Left cardiac atrium (tissue), 4 donors: ENCODE results near the gene TBP. TPM values are rescaled to one million over a fixed set of nuclear protein-coding genes. Genes with fewer than 3 reads are reported as not detected.

Source experiments
- ATAC-seq, 2 donors: fragments of 200-7000 bp; cut with Tn5 transposase; one replicate each; pipeline ENCODE4 v1.9.1; 2020; ENCODE audit warnings: mild to moderate bottlenecking in 2 of 2, moderate library complexity in 2 of 2
- DNase-seq: peaks from one replicate; pipeline ENCODE4 v3.0.0-alpha.2; 2020
- intact Hi-C, 2 donors: fragments of 100-400 bp; cut with DNase I; formaldehyde crosslinking; loops; one replicate each; pipeline versions ENCODE4 v1.14.1 to v1.15.1; 2022 to 2023
- total RNA-seq, 2 donors: library from RNA; stranded (reverse); fragmentation: NEBNext Ultra II Directional; extraction: Animal tissue kit (Norgen Biotek cat#: 25700); gene quantifications; one replicate each; pipeline ENCODE4 v1.2.1, GENCODE V29; 2021
- donor health status: DM: no; HTN: yes; CAD: no.
- donor health status: DM: no; HTN: yes; CAD: no; lungs with severe emphysema.
- donor health status: DM: yes; HTN: yes; CAD: no.
- donor health status: Dilated cardiomyopathy.

Gene TBP
- total RNA-seq, 2 donors from 2014 or later: 8.8 to 9.7 TPM

DNA sequence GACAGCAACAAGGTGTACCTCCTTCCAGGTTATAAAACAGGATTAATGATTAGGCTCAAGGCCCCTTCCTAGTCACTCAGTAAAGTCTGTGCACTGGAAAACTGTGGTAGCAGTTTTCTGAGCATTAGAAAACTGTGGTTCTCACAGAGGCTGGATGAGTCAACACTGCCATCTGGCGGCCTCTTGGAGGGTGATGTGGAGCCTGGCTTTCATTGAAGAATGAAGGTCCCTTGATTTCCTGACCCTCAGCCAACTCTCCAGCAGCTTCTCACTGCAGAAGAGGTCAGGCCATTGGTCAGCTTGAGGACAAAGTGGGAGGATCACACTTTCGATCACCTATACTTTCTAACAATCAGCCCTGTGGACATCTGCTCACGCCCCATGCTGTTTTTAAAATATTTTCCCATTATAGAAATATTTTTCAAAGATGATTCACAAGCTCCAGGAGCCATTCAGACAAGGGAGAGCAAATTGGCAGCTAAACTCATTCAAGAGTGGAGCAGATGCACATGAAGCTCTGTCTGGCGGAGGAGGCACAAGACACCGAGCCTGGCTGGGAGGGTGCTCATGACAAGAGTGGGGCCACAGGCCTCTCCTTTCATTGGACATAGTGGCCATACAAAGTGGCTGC, 24.2 kb upstream of the TBP start:
- intact Hi-C loops: loop anchor here (1.0 to 10.0 kb wide), 6 partner anchors 233 to 1575 kb away; partner anchors contain the start of gene DLL1 (in 1 of the 2)
- DNase-seq: peak; percentile 82
- ATAC-seq: peak; percentile 87 to 89

GRCh38 chr6:170532867-170533488, 21.2 kb upstream of the TBP start:
- DNase-seq (no peak), ATAC-seq (no peak)
- intact Hi-C loops: loop anchor here in 1 of 2 donors (10.0 kb wide), 1 partner anchor 1578 kb away; no protein-coding TSS in a partner anchor

- intact Hi-C loops: loop anchor here in 1 of 2 donors (10.0 kb wide), 1 partner anchor 1579 kb away; no protein-coding TSS in a partner anchor
- no peak for DNase-seq
These were observed 20.4 kb upstream of the TBP start for GRCh38 chr6:170533792-170534191.

GRCh38 chr6:170535004-170535403, 19.2 kb upstream of the TBP start:
- DNase-seq: no peak
- intact Hi-C loops: loop anchor here in 1 of 2 donors (10.0 kb wide), 1 partner anchor 1580 kb away; no protein-coding TSS in a partner anchor
- ATAC-seq: no peak

More at GRCh38 chr6:170533792-170534191, 20.4 kb upstream of the TBP start:
- ATAC-seq: no peak

DNA sequence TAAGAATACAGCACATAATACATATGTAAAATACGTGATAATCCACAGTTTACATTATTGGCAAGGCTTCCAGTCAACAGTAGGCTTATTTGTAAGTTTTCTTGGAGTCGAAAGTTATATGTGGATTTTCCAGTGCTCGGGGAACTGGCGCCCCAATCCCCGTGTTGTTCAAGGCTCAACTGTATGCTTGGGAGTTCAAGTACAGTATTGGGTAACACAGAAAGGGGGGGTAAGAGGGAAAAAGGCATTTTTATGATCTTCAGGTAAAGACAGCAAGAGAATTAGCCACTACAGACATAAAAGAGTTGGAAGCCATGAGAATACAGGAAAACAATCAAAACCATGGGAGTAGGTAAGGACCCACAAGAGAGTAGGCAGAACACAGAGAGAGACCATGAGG, 17.5 kb upstream of the TBP start:
- intact Hi-C loops: loop anchor here in 1 of 2 donors (10.0 kb wide), 1 partner anchor 1582 kb away; no protein-coding TSS in a partner anchor
- no peak for DNase-seq

GRCh38 chr6:170537329-170537728, 16.8 kb upstream of the TBP start:
- DNase-seq: no peak

More for the DNA sequence above, 17.5 kb upstream of the TBP start:
- no peak for ATAC-seq

GRCh38 chr6:170542031-170542719, 12.0 kb upstream of the TBP start:
- DNase-seq: no peak
- peak; percentile 27 to 83 for ATAC-seq
- intact Hi-C loops: no loop called here

More at GRCh38 chr6:170537329-170537728, 16.8 kb upstream of the TBP start:
- ATAC-seq: no peak
- intact Hi-C loops: loop anchor here in 1 of 2 donors (10.0 kb wide), 1 partner anchor 1583 kb away; no protein-coding TSS in a partner anchor

- DNase-seq: no peak
- intact Hi-C loops: no loop called here
- ATAC-seq: peak in 1 of 2 donors; percentile 25
These were observed 8.8 kb upstream of the TBP start for GRCh38 chr6:170545405-170545804.

- intact Hi-C loops: no loop called here
- ATAC-seq: peak; percentile 92 to 93
- DNase-seq: peak; percentile 96
These were observed 1.2 kb upstream of the TBP start, which contains the start of gene PSMB1 for GRCh38 chr6:170552765-170553533. Gene PSMB1 (minus strand): TSS chr6:170553307. CDS start chr6:170553242, 65 bp downstream.

GRCh38 chr6:170553534-170554012, 596 bp upstream of the TBP start:
- ATAC-seq: peak; percentile 35 to 54
- intact Hi-C loops: loop anchor here in 1 of 2 donors (2.0 kb wide), 1 partner anchor 803 kb away; the partner anchor contains the start of genes DYNLT2 and ERMARD
- DNase-seq: no peak

DNA sequence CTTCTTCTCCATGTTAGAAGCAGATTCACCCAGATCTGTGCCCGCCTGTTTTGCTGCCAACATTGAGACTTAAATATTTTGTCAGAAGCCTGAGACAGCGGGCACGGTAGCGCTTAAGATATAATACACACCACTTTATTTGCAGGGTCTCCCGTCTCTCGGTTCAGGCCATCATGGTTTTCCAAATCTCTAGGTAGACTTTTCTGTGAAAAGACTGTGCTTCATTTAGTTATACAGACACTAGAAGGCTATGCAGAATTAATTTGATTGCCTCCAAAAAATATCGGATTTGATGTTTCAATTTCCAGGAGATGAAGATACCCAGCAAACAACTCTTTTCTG, 598 bp downstream of the TBP start:
- intact Hi-C loops: loop anchor here in 1 of 2 donors (2.0 kb wide), 1 partner anchor 804 kb away; the partner anchor contains the start of genes DYNLT2 and ERMARD
- DNase-seq: no peak
- ATAC-seq: no peak

- DNase-seq: no peak
- no peak for ATAC-seq
- intact Hi-C loops: loop anchor here in 1 of 2 donors (2.0 kb wide), 1 partner anchor 805 kb away; the partner anchor contains the start of genes DYNLT2 and ERMARD
These were observed 1.1 kb downstream of the TBP start for GRCh38 chr6:170555305-170555704.

GRCh38 chr6:170561555-170561954, 7.4 kb downstream of the TBP start:
- ATAC-seq (no peak), DNase-seq (no peak)
- intact Hi-C loops: no loop called here

DNA sequence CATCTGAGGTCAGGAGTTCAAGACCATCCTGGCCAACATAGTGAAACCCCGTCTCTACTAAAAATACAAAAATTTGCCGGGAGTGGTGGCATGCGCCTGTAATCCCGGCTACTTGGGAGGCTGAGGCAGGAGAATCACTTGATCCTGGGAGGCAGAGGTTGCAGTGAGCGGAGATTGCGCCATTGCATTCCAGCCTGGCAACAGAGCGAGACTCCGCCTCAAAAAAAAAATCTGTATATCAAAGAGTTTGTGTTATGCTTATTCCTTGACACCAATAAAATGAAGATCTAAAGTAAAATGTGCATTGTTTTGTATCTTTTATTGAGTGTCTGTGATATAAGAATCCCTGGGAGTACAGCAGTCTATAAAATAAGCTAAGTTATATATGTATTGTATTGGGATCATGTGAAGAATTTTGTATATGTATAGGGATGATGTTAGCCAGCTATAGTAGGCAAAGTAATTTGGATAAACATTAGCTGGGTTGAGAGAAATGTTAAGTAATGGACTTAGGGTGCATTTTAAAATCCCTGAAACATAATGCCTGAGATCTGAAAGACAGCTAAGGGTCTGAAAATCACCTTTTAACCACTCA, 10.9 kb downstream of the TBP start:
- no peak for ATAC-seq
- DNase-seq: no peak
- intact Hi-C loops: no loop called here

- intact Hi-C loops: no loop called here
- ATAC-seq: no peak
- DNase-seq: no peak
These were observed 18.7 kb downstream of the TBP start for GRCh38 chr6:170572704-170573466.

- ATAC-seq (no peak), DNase-seq (no peak)
- intact Hi-C loops: no loop called here
These were observed 21.1 kb downstream of the TBP start for GRCh38 chr6:170575250-170575649.

DNA sequence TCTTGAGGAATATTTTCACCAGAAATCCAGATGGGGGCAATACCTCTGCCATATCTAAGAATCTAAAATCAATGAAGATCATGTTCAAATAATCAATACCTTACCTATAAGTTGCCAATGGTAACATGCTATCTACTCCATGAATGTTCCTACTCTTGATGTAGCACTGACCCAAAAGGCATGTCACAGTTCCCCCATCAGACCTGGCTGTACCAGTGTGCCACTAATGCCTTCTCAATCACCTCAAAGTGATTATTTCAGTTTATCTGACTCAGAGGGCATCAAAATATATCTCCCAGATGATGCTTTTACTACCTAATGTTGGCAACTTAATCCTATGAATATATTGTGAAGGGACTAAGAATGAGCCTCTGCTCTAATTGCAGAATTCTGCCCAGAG, 24.7 kb downstream of the TBP start:
- no peak for DNase-seq
- no peak for ATAC-seq
- intact Hi-C loops: no loop called here
